Left lung (tissue), 10 donors: Measurements from ENCODE around the gene FRMD4A. TPM values are rescaled to one million over a fixed set of nuclear protein-coding genes. Genes with fewer than 3 reads are reported as not detected.

Experiments
- ATAC-seq: fragments of 200-7000 bp; cut with Tn5 transposase; one replicate; pipeline ENCODE4 v1.9.1; 2020; ENCODE audit warnings: moderate library complexity
- DNase-seq, 4 donors: peaks; one replicate each; pipeline ENCODE4 v3.0.0-alpha.2; 2013 to 2020
- H3K27ac ChIP-seq, 2 donors: fragments of 200-600 bp; sonication (generic) in 1 of 2; one replicate each; pipeline versions ENCODE4 v1.5.0 to v1.8.0; 2020 to 2021
- H3K27me3 ChIP-seq, 2 donors: fragments of 200-600 bp; sonication (generic) in 1 of 2; one replicate each; pipeline versions ENCODE4 v1.5.0 to v1.8.0; 2020 to 2021
- H3K36me3 ChIP-seq, 2 donors: fragments of 200-600 bp; sonication (generic) in 1 of 2; one replicate each; pipeline versions ENCODE4 v1.5.0 to v1.8.0; 2020 to 2021
- H3K4me1 ChIP-seq, 2 donors: fragments of 200-600 bp; one replicate each; pipeline ENCODE4 v1.8.0; 2021
- H3K4me3 ChIP-seq, 2 donors: fragments of 200-600 bp; sonication (generic) in 1 of 2; one replicate each; pipeline versions ENCODE4 v1.5.0 to v1.8.0; 2020 to 2021; ENCODE audit warnings: mild to moderate bottlenecking in 1 of 2
- H3K9me3 ChIP-seq, 2 donors: fragments of 200-600 bp; sonication (generic) in 1 of 2; one replicate each; pipeline versions ENCODE4 v1.5.0 to v1.8.0; 2020 to 2021
- intact Hi-C, 2 donors: fragments of 100-400 bp; cut with DNase I; formaldehyde crosslinking; loops; one replicate each; pipeline versions ENCODE4 v1.11.2 to v1.14.2; 2022
- polyA plus RNA-seq, 6 donors: library from polyadenylated mRNA; unstranded; fragments of 120-200 nt; gene quantifications; one replicate each; pipeline ENCODE4 v1.2.1, GENCODE V29; 2013; ENCODE audit not compliant: insufficient read length in 6 of 6
- total RNA-seq, 2 donors: library from RNA; stranded (reverse); fragmentation: NEBNext Ultra II Directional; extraction: Animal tissue kit (Norgen Biotek cat#: 25700); gene quantifications; one replicate each; pipeline ENCODE4 v1.2.1, GENCODE V29; 2021
- TF ChIP-seq, protein P1 (sequence below), 2 donors: fragments of 200-600 bp; sonication (generic) in 1 of 2; IDR thresholded peaks; one replicate each; pipeline versions ENCODE4 v1.5.0 to v1.8.0; 2021; ENCODE audit warnings: antibody characterized with exemption in 2 of 2
- donor health status: DM: no; HTN: yes; CAD: no.
- donor health status: DM: no; HTN: no; CAD: no.

The FRMD4A gene
- total and polyA plus RNA-seq, 8 donors, result 33.9 to 62.8 (median 57.0) TPM

GRCh38 chr10:13754277-13754676 is 576.4 kb downstream of the FRMD4A start:
- ATAC-seq (no peak), DNase-seq (no peak)
- H3K4me3 ChIP-seq, result no peak overlapping the region
- H3K9me3 ChIP-seq, result no peaks in the 10 kb centered on the region
- no peak overlapping the region for H3K27ac ChIP-seq
- H3K27me3 ChIP-seq, result no peaks in the 10 kb centered on the region
- TF ChIP-seq, protein P1, sequence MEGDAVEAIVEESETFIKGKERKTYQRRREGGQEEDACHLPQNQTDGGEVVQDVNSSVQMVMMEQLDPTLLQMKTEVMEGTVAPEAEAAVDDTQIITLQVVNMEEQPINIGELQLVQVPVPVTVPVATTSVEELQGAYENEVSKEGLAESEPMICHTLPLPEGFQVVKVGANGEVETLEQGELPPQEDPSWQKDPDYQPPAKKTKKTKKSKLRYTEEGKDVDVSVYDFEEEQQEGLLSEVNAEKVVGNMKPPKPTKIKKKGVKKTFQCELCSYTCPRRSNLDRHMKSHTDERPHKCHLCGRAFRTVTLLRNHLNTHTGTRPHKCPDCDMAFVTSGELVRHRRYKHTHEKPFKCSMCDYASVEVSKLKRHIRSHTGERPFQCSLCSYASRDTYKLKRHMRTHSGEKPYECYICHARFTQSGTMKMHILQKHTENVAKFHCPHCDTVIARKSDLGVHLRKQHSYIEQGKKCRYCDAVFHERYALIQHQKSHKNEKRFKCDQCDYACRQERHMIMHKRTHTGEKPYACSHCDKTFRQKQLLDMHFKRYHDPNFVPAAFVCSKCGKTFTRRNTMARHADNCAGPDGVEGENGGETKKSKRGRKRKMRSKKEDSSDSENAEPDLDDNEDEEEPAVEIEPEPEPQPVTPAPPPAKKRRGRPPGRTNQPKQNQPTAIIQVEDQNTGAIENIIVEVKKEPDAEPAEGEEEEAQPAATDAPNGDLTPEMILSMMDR (IDR thresholded peaks at IDR 0.05), result no peak
- H3K4me1 ChIP-seq, result peaks cover 4 to 12% of the 10 kb centered on the region in 2 donors
- no peaks in the 10 kb centered on the region for H3K36me3 ChIP-seq
- intact Hi-C loops, result no loop called here

DNA sequence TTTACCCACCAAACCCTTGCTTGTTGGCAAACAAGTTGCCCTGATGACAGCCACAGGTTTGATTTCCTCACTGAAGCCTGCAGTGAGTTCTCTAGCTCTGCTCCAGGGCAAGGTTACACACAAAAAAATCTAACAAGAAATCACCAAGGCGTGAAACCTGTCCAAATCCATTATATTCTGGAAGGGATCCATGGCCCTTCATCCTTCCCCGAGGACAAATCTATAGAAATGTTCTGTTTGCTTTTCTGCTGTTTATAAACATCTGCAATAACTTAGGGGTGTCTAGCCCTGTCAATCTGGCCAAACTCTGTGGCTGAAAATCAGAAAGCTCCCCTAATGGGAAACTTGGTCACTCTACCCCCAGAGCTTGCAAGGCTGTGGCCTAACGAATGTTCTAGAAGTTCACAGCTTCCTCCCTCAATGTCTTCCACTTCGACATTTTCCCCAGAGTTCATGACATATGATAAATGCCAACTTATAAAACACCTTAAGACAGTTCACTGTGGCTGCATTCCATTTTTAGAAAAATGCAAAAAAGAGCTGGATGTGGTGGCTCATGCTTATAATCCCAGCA is 579.4 kb downstream of the FRMD4A start:
- ATAC-seq, result no peak
- intact Hi-C loops, result no loop called here
- Histone ChIP-seq H3K9me3 (no peaks in the 10 kb centered on the region), H3K27ac (no peak overlapping the region), H3K4me1 (no peaks in the 10 kb centered on the region), H3K27me3 (no peaks in the 10 kb centered on the region), H3K4me3 (no peak overlapping the region), H3K36me3 (no peaks in the 10 kb centered on the region)
- no peak for DNase-seq
- TF ChIP-seq, protein P1 (IDR thresholded peaks at IDR 0.05), result no peak

DNA sequence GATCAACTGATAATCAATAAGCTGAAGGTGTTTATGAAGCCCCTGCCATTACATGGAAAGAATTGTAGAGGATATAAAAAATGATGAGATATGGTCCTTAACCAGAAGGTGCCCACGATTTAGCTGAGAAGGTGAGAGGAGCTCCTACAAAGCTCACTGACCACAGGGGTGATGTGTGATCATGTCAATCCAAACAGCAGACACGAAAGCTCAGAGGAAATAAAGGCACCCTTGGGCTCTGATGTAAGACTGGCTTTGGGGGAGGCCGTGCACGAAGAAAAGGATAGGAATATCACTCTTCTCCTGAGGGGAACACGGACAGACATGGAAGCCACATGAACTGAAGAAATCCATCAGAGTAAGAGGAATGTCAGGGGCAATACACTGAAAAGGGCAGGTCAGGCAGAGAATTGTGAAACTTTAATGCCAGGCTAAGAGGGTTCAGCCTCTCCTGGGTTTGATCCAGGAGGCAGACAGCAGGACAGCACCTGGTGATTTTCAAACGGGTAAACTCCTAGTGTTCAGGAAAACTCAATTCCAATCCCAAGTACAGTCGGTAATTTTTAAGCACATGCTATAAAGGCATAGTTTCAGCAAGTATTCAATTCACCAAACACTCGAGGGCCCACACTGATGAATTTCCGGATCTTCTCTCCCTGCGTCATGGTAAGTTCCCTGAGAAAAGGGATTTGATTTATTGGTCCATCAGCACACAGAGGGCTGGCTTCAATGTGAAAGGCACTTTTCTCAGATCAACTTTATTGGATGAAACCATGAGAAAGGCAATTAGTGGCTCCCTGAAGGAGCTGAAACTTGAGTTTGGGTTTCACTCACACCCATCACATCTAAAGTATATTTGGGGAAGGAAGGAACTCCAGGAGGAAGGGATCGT is 580.2 kb downstream of the FRMD4A start:
- DNase-seq (no peak), ATAC-seq (no peak)
- Histone ChIP-seq H3K36me3 (no peaks in the 10 kb centered on the region), H3K27me3 (no peaks in the 10 kb centered on the region), H3K4me3 (no peak overlapping the region), H3K4me1 (no peaks in the 10 kb centered on the region), H3K9me3 (no peaks in the 10 kb centered on the region), H3K27ac (no peak overlapping the region)
- TF ChIP-seq, protein P1 (IDR thresholded peaks at IDR 0.05), result no peak
- intact Hi-C loops, result no loop called here

- Histone ChIP-seq H3K27me3 (no peaks in the 10 kb centered on the region), H3K9me3 (no peaks in the 10 kb centered on the region), H3K36me3 (no peaks in the 10 kb centered on the region), H3K27ac (no peak overlapping the region), H3K4me1 (no peaks in the 10 kb centered on the region), H3K4me3 (no peak overlapping the region)
- DNase-seq (no peak), ATAC-seq (no peak)
- TF ChIP-seq, protein P1 (IDR thresholded peaks at IDR 0.05), result no peak
- intact Hi-C loops, result no loop called here
Measured at GRCh38 chr10:13745271-13745670, 585.5 kb downstream of the FRMD4A start.

- no peak overlapping the region for H3K4me3 ChIP-seq
- ATAC-seq, result no peak
- DNase-seq, result no peak
- intact Hi-C loops, result no loop called here
- no peaks in the 10 kb centered on the region for H3K9me3 ChIP-seq
- no peak overlapping the region for H3K27ac ChIP-seq
- H3K36me3 ChIP-seq, result no peaks in the 10 kb centered on the region
- TF ChIP-seq, protein P1 (IDR thresholded peaks at IDR 0.05), result no peak
- H3K4me1 ChIP-seq, result no peaks in the 10 kb centered on the region
- no peaks in the 10 kb centered on the region for H3K27me3 ChIP-seq
Measured at GRCh38 chr10:13743963-13744362, 586.8 kb downstream of the FRMD4A start.
